DOHH2 (cell line): ENCODE data around the gene ARID1B.

ENCODE experiments used
- H3F3A ChIP-seq: fragments of 200-600 bp; sonication (generic), shearing (Covaris generic); 2 replicates; pipeline ENCODE4 v1.6.0; 2016; ENCODE audit warnings: antibody characterized with exemption, mild to moderate bottlenecking; ENCODE audit not compliant: control insufficient read depth, insufficient read depth
- H3K27ac ChIP-seq: fragments of 200-600 bp; sonication (generic); 2 replicates; pipeline ENCODE4 v1.5.1; 2014; ENCODE audit warnings: low read depth, mild to moderate bottlenecking, low read length, moderate library complexity
- H3K27me3 ChIP-seq: fragments of 200-600 bp; sonication (generic); 2 replicates; pipeline ENCODE4 v1.6.1; 2014; ENCODE audit warnings: mild to moderate bottlenecking, low read length, mixed read lengths; ENCODE audit not compliant: control insufficient read depth
- H3K36me3 ChIP-seq: fragments of 200-600 bp; sonication (generic); 2 replicates; pipeline ENCODE4 v1.6.1; 2014; ENCODE audit warnings: mild to moderate bottlenecking, low read length, moderate library complexity, mixed read lengths; ENCODE audit not compliant: control insufficient read depth
- H3K4me1 ChIP-seq: fragments of 200-600 bp; sonication (generic); 2 replicates; pipeline ENCODE4 v1.6.1; 2014; ENCODE audit warnings: mild to moderate bottlenecking, low read length, mixed read lengths; ENCODE audit not compliant: control insufficient read depth
- H3K4me2 ChIP-seq: fragments of 200-600 bp; sonication (generic); 2 replicates; pipeline ENCODE4 v1.6.0; 2014; ENCODE audit warnings: mild to moderate bottlenecking, low read length, moderate library complexity
- H3K4me3 ChIP-seq: fragments of 200-600 bp; sonication (generic); 2 replicates; pipeline ENCODE4 v1.5.1; 2014; ENCODE audit warnings: mild to moderate bottlenecking, low read length, mixed read lengths
- H3K79me2 ChIP-seq: fragments of 200-600 bp; sonication (generic); 2 replicates; pipeline ENCODE4 v1.6.1; 2014; ENCODE audit warnings: mild to moderate bottlenecking, low read length, mixed read lengths; ENCODE audit not compliant: control insufficient read depth
- H3K9me2 ChIP-seq: fragments of 200-600 bp; sonication (generic); replicated peaks from 2 replicates; pipeline ENCODE4 v1.6.1; 2014; ENCODE audit warnings: mild to moderate bottlenecking, low read length, mixed read lengths; ENCODE audit not compliant: control insufficient read depth
- H3K9me3 ChIP-seq: fragments of 200-600 bp; sonication (generic); 2 replicates; pipeline ENCODE4 v1.6.1; 2014; ENCODE audit warnings: antibody characterized with exemption, low read length, mixed read lengths; ENCODE audit not compliant: control insufficient read depth, insufficient read depth
- H4K20me1 ChIP-seq: fragments of 200-600 bp; sonication (generic); 2 replicates; pipeline ENCODE4 v1.6.0; 2014; ENCODE audit warnings: low read depth, mild to moderate bottlenecking, antibody characterized with exemption, low read length, moderate library complexity; ENCODE audit not compliant: control insufficient read depth, insufficient read depth
- EZH2phosphoT487 ChIP-seq: fragments of 200-600 bp; sonication (generic); IDR thresholded peaks from 2 replicates; pipeline ENCODE4 v1.6.1; 2017; ENCODE audit warnings: borderline replicate concordance, mild to moderate bottlenecking, antibody characterized with exemption, low read length, moderate library complexity, mixed read lengths
- TF ChIP-seq, protein P1 (sequence below): fragments of 200-600 bp; sonication (generic); IDR thresholded peaks from one replicate; pipeline ENCODE4 v1.5.1; 2014; ENCODE audit warnings: antibody characterized with exemption, mild to moderate bottlenecking, low read depth, low read length; ENCODE audit not compliant: poor library complexity, severe bottlenecking

The ARID1B gene

DNA sequence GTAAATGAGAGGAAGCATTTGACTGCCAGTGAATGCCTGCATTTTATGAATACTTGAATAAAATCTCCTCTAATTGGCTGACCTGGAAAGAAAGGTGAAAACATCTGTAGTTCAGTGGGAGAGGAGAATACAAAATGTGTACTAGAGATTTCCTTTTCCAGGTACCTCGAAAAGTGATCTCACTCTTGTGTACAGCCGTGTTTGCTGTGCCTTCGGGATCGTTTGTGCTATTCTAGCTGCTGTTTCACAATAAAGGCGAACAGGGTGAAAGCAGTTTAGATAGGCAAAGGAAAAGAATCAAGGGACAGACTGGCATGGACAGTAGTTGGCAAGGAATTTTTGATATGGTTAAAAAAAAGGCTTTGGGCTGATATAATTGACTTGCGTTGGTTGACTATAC lies 112.3 kb downstream of the ARID1B start:
- Histone ChIP-seq H3K4me3 (no peak overlapping the region), H3K9me2 (no peaks in the 10 kb centered on the region), H3K36me3 (peaks cover 2% of the 10 kb centered on the region), H4K20me1 (peaks cover 9% of the 10 kb centered on the region), H3K27me3 (no peaks in the 10 kb centered on the region), H3F3A (0 out of 2 replicates have a peak, but pooled peaks cover 2% of the 10 kb centered on the region), H3K27ac (no peak overlapping the region), H3K4me1 (peaks cover 29% of the 10 kb centered on the region), H3K4me2 (no peak overlapping the region), H3K79me2 (peaks cover 98% of the 10 kb centered on the region), H3K9me3 (no peaks in the 10 kb centered on the region)
- TF ChIP-seq EZH2phosphoT487, result no peak
- TF ChIP-seq, protein P1, sequence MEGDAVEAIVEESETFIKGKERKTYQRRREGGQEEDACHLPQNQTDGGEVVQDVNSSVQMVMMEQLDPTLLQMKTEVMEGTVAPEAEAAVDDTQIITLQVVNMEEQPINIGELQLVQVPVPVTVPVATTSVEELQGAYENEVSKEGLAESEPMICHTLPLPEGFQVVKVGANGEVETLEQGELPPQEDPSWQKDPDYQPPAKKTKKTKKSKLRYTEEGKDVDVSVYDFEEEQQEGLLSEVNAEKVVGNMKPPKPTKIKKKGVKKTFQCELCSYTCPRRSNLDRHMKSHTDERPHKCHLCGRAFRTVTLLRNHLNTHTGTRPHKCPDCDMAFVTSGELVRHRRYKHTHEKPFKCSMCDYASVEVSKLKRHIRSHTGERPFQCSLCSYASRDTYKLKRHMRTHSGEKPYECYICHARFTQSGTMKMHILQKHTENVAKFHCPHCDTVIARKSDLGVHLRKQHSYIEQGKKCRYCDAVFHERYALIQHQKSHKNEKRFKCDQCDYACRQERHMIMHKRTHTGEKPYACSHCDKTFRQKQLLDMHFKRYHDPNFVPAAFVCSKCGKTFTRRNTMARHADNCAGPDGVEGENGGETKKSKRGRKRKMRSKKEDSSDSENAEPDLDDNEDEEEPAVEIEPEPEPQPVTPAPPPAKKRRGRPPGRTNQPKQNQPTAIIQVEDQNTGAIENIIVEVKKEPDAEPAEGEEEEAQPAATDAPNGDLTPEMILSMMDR, result no peak

DNA sequence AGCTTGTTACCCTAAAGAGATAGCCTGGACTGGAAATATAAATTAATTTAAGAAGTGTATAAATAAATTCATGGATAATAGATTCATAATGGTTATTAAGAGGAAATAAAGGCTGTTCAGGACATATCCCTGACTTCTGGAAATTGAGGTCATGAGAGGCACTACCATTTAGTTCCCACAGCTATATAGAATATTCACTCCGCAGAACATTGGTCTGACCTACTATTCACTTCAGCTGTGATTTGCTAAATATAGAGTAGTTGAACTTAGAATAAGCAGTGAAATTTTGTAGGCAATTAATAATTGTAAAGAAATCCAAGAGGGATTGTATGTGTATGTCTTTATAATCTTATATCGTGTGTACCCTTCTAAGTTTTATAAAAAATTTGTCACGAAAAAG lies 112.8 kb downstream of the ARID1B start:
- no peaks in the 10 kb centered on the region for H3K27me3 ChIP-seq
- H3K79me2 ChIP-seq, result peaks cover 98% of the 10 kb centered on the region
- H3K4me1 ChIP-seq, result peaks cover 24% of the 10 kb centered on the region
- no peak overlapping the region for H3K4me3 ChIP-seq
- no peak overlapping the region for H3K4me2 ChIP-seq
- H3K9me3 ChIP-seq, result no peaks in the 10 kb centered on the region
- H3K9me2 ChIP-seq, result no peaks in the 10 kb centered on the region
- peaks cover 9% of the 10 kb centered on the region for H4K20me1 ChIP-seq
- TF ChIP-seq EZH2phosphoT487, result no peak
- TF ChIP-seq, protein P1, result no peak
- peaks cover 2% of the 10 kb centered on the region for H3K36me3 ChIP-seq
- 0 out of 2 replicates have a peak, but pooled peaks cover 2% of the 10 kb centered on the region for H3F3A ChIP-seq
- no peak overlapping the region for H3K27ac ChIP-seq

DNA sequence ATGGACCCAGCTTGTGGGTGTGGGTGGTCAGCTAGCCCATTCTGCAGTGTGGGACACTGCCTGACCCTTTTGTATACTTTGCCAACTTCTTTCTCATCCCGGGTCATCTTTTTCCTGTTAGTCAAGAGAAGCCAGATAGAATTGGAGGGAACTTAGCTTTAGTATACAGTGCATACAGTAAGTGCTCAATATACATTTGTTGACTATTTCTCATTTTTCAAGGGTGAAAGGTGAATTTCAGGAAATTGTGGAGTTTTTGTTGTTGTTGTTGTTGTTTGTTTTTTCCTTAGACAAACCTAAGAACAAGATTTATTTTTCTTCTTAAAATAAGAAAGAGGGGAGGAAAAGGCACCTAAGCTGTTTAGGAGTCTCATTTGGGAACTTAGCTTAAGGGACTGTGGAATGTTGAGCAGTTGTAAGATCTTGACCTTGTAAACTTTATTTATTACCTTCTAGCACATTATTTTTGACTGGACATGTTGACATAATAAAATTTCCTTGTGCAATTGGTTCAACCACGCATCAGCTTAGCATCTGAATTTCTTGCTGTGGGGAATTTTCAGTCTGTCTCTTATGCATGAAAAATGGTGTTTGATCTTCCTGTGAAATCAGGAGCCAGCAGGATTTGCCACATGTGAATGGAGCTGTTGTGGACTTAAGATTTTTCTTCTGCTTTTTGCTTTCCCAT lies 113.6 kb downstream of the ARID1B start:
- Histone ChIP-seq H3K36me3 (peaks cover 2% of the 10 kb centered on the region), H3K27me3 (no peaks in the 10 kb centered on the region), H3K4me2 (no peak overlapping the region), H3K9me2 (no peaks in the 10 kb centered on the region), H3K27ac (no peak overlapping the region), H3F3A (no peaks in the 10 kb centered on the region), H3K79me2 (peaks cover 98% of the 10 kb centered on the region), H4K20me1 (peaks cover 9% of the 10 kb centered on the region), H3K9me3 (no peaks in the 10 kb centered on the region), H3K4me3 (no peak overlapping the region), H3K4me1 (peaks cover 16% of the 10 kb centered on the region)
- TF ChIP-seq, protein P1, result no peak
